Cardiac muscle cell (in vitro differentiated cells and primary cell): ENCODE results near the gene TNFSF13B. TPM values are rescaled to one million over a fixed set of nuclear protein-coding genes. Genes with fewer than 3 reads are reported as not detected.

Experiments
- DNase-seq, 2 donors: peaks; one replicate each; pipeline versions ENCODE4 v3.0.0 to v3.0.0-alpha.2; 2010 to 2017; ENCODE audit warnings: low read depth in 1 of 2, low spot score in 1 of 2
- H3K27ac ChIP-seq: fragments of 200-600 bp; sonication (generic); 2 replicates; pipeline ENCODE4 v1.5.1; 2016
- H3K27me3 ChIP-seq: fragments of 200-600 bp; sonication (generic); 2 replicates; pipeline ENCODE4 v1.6.0; 2016; ENCODE audit warnings: control low read depth
- H3K36me3 ChIP-seq: fragments of 200-600 bp; sonication (generic); 2 replicates; pipeline ENCODE4 v1.5.1; 2016; ENCODE audit warnings: control low read depth
- H3K4me1 ChIP-seq: fragments of 200-600 bp; sonication (generic); 2 replicates; pipeline ENCODE4 v1.8.1; 2017; ENCODE audit warnings: low read depth, mild to moderate bottlenecking, mixed run types
- H3K4me3 ChIP-seq: fragments of 200-600 bp; sonication (generic); 2 replicates; pipeline ENCODE4 v1.5.1; 2016; ENCODE audit warnings: mild to moderate bottlenecking
- H3K9me3 ChIP-seq: fragments of 200-600 bp; sonication (generic); 2 replicates; pipeline ENCODE4 v1.5.1; 2017; ENCODE audit warnings: low read depth, mild to moderate bottlenecking, control low read depth
- CTCF ChIP-seq: IDR thresholded peaks from 2 replicates; pipeline ENCODE4 v1.5.1; 2012; ENCODE audit warnings: low read depth, mild to moderate bottlenecking, low read length
- polyA plus RNA-seq: library from polyadenylated mRNA; unstranded; fragments of >200 nt; fragmentation: Nextera tagmentation; extraction: Ambion mirVana; gene quantifications from 2 replicates; pipeline ENCODE4 v1.2.1, GENCODE V29; 2016
- total RNA-seq: library from RNA; depleted of rRNA; stranded (reverse); fragments of >200 nt; gene quantifications from 2 replicates; pipeline ENCODE4 v1.2.3, GENCODE V29; 2016

The TNFSF13B gene
- total and polyA plus RNA-seq, 2 experiments from 2014 or later, result 0.56 to 0.69 TPM

DNA sequence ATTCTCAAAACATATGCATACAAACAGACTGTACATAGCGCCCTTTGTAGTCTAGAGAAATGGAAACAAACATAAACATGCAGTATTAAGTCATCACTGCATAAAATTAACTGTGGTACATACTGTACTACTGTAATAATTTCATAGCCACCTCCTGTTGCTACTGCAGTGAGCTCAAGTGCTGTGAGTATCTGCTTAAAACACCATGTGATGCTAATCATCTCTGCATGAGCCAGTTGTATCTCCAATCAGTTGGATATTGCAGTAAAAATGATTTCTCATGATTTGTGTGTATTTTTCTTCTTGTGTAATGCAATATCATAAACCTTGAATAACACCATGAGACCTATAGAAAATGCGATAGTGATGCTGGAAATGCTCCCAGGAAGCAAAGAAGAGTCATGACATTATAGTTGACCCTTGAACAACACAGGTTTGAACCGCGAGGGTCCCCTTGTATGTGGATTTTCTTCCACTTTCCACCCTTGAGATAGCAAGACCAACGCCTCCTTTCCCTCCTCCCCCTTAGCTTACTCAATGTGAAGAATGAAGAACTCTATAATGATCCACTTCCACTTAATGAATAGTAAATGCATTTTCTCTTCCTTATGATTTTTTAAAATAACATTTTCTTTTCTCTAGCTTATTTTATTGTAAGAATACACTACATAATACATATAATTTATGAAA is 4.1 kb downstream of the TNFSF13B start:
- Histone ChIP-seq H3K27ac (no peak overlapping the region), H3K36me3 (no peaks in the 10 kb centered on the region), H3K4me3 (no peak overlapping the region), H3K4me1 (no peaks in the 10 kb centered on the region), H3K27me3 (no peaks in the 10 kb centered on the region), H3K9me3 (no peaks in the 10 kb centered on the region)
- DNase-seq, result no peak
- no peak for TF ChIP-seq CTCF

GRCh38 chr13:108274718-108275117 is 5.2 kb downstream of the TNFSF13B start:
- Histone ChIP-seq H3K4me1 (no peaks in the 10 kb centered on the region), H3K27ac (no peak overlapping the region), H3K4me3 (no peak overlapping the region), H3K36me3 (no peaks in the 10 kb centered on the region), H3K27me3 (no peaks in the 10 kb centered on the region), H3K9me3 (no peaks in the 10 kb centered on the region)
- no peak for DNase-seq
- no peak for TF ChIP-seq CTCF

DNA sequence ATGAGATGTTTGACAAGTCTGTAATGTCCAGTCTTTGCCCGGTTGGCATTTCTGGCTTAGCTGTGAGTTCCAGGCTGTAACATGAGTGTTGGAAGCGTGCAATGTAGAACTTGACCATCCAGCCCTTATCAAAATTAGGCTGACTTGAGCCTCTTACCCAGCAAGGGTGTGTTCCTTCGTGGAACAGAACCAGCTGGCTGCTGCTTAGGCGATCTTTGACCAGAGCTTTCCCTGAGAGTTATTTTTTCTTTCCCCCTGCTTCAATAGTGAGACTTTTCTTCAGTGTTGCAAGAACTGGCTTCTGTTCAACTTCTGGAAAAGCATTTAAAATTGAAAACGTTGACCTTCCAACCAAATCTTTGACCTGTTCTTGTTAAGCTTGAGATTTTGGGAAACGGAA is 6.5 kb downstream of the TNFSF13B start:
- no peak for TF ChIP-seq CTCF
- Histone ChIP-seq H3K27me3 (no peaks in the 10 kb centered on the region), H3K4me1 (no peaks in the 10 kb centered on the region), H3K9me3 (no peaks in the 10 kb centered on the region), H3K27ac (no peak overlapping the region), H3K36me3 (no peaks in the 10 kb centered on the region), H3K4me3 (no peak overlapping the region)
- DNase-seq, result peak in 1 of 2 donors; percentile 45

GRCh38 chr13:108278466-108278865 is 8.9 kb downstream of the TNFSF13B start:
- no peak for DNase-seq
- H3K36me3 ChIP-seq, result no peaks in the 10 kb centered on the region
- no peak overlapping the region for H3K27ac ChIP-seq
- no peak overlapping the region for H3K4me3 ChIP-seq
- no peaks in the 10 kb centered on the region for H3K27me3 ChIP-seq
- no peaks in the 10 kb centered on the region for H3K4me1 ChIP-seq
- TF ChIP-seq CTCF, result no peak
- H3K9me3 ChIP-seq, result no peaks in the 10 kb centered on the region

DNA sequence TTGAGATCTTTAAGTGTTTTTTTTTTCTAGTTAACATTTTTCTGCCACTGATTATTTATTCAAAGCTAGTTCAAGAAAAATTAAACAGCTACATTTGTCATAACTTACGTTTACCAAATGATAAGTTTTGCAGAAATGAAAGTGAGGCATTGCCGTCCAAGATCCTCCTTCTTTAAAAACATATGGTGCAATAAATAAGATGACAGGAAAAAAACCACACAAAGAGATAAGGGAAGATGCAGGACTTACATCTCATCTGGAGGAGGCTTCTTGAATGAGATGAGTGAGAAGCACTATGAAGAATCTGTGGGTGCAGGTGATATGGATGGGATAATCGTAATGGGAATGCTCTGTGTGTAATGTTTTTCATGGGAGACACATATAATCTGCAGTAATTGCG is 12.4 kb downstream of the TNFSF13B start:
- Histone ChIP-seq H3K27me3 (no peaks in the 10 kb centered on the region), H3K36me3 (no peaks in the 10 kb centered on the region), H3K9me3 (no peaks in the 10 kb centered on the region), H3K4me1 (no peaks in the 10 kb centered on the region), H3K4me3 (no peak overlapping the region), H3K27ac (no peak overlapping the region)
- no peak for TF ChIP-seq CTCF
- DNase-seq, result peak in 1 of 2 donors; percentile 25

DNA sequence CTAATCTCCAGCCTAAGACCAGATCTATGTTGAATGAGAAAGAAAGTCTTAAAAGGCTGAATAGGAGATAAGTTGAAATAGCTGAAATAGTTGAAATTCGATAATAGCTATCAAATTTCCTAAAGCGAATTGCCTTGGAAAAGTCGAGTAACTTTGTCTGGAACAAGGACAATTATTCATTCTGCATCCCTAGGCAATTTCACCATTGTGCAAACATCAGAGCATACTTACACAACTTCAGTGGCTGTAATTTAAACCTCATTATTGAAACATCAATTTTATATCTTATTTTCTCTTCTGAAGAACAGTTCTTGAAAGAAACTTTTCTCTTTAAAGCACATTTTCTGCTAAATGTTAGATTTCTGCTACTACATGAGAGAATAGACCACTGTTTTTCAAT is 13.6 kb downstream of the TNFSF13B start:
- Histone ChIP-seq H3K36me3 (no peaks in the 10 kb centered on the region), H3K27me3 (no peaks in the 10 kb centered on the region), H3K27ac (no peak overlapping the region), H3K4me1 (no peaks in the 10 kb centered on the region), H3K4me3 (no peak overlapping the region), H3K9me3 (no peaks in the 10 kb centered on the region)
- no peak for TF ChIP-seq CTCF
- peak in 1 of 2 donors; percentile 14 for DNase-seq
